ENCODE data around the gene FAM180B. TPM values are rescaled to one million over a fixed set of nuclear protein-coding genes. Genes with fewer than 3 reads are reported as not detected.
A peak's percentile ranks its signal among the peaks of the same experiment; 100 is the strongest.
"Not testable (repeated sequence)": the region's sequence is repeated elsewhere in the genome, so short reads cannot be mapped to it uniquely, and the experiment has no call there.

FAM180B gene
- total RNA-seq, 1 donor from 2014 or later: not detected

DNA sequence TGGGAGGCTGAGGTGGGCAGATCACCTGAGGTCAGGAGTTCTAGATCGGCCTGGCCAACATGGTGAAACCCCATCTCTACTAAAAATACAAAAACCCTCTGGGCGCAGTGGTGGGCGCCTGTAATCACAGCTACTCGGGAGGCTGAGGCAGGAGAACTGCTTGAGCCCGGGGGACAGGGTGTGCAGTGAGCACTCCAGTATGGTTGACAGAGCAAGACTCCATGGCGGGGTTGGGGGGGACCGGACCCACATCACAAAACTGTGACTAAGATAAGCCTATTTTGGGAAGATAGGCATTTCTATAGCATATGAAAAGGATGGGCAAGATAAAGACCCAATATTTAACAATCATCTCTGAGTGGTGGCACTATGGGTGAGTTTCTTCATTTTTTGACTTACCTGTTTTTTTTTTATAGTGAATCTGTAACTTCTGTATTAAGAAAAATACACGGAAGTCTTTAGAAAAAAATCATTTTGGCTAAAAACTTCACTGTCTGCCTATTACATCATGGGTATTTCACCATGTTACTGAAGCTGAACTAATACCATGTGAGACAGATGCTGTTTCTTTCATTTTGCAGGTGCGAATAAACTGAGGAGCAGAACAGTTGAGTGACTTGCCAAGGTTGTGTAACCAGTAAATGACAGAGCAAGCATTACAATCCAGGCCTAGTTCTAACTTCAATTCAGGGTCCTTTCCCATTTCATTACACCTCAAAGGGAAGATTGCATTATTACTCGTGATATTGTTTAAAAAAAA is 36.0 kb upstream of the FAM180B start:
- peak; percentile 59 for DNase-seq (ENCODE audit: low read depth)
- TF ChIP-seq, protein P1, sequence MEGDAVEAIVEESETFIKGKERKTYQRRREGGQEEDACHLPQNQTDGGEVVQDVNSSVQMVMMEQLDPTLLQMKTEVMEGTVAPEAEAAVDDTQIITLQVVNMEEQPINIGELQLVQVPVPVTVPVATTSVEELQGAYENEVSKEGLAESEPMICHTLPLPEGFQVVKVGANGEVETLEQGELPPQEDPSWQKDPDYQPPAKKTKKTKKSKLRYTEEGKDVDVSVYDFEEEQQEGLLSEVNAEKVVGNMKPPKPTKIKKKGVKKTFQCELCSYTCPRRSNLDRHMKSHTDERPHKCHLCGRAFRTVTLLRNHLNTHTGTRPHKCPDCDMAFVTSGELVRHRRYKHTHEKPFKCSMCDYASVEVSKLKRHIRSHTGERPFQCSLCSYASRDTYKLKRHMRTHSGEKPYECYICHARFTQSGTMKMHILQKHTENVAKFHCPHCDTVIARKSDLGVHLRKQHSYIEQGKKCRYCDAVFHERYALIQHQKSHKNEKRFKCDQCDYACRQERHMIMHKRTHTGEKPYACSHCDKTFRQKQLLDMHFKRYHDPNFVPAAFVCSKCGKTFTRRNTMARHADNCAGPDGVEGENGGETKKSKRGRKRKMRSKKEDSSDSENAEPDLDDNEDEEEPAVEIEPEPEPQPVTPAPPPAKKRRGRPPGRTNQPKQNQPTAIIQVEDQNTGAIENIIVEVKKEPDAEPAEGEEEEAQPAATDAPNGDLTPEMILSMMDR (conservative IDR thresholded peaks at IDR 0.05; ENCODE audit: low read depth, low read length): no peak
- H3K4me3 ChIP-seq (ENCODE audit: low read depth, low read length): no peak overlapping the region

DNA sequence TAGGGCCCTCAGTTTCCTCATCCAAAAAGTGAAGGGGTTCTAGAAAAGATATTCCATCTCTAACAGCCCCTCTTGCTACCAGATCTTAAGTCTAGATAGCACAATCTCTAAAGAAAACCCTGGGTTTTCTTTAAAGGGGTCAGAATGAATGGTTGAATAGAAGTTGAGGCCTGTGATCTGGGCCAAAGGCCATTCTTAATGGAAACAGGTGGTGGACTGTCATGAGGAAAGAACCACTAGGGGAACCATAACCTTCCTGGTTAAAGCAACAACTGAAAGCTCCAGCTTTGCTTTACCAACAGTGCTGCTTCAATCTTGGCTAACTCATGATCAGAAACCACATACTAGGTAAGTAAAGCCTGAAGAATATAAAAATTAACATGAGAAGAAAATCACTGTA is 35.4 kb upstream of the FAM180B start:
- TF ChIP-seq, protein P1 (conservative IDR thresholded peaks at IDR 0.05; ENCODE audit: low read depth, low read length): peak; percentile 56
- no peak for DNase-seq (ENCODE audit: low read depth)
- H3K4me3 ChIP-seq (ENCODE audit: low read depth, low read length): peak overlapping the region; percentile 79

DNA sequence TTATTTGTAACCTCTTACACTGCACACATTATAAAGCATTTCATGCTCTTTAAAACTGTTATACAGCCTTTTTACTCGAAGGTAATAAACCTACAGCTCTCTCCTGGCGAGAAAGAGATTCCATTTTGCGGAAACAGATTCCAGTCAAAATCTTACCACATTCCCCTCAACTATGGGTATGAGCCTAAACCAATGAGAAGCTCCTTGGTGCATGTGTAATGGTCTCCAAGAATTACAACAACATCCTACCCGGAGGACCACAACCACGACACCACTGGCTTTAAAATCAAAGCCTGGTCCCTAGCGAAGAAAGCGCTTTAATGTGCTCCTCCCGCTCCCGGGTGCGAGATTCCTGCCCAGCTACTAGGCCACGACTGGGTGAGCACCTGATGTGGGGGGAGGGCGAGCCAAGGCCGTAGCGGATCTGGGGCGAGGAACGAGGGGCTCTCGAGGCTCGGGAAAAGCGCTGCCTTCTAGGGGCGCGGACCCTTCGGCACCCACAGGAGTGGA is 34.4 kb upstream of the FAM180B start:
- H3K4me3 ChIP-seq (ENCODE audit: low read depth, low read length): peak overlapping the region; percentile 79
- DNase-seq (ENCODE audit: low read depth): no peak

DNA sequence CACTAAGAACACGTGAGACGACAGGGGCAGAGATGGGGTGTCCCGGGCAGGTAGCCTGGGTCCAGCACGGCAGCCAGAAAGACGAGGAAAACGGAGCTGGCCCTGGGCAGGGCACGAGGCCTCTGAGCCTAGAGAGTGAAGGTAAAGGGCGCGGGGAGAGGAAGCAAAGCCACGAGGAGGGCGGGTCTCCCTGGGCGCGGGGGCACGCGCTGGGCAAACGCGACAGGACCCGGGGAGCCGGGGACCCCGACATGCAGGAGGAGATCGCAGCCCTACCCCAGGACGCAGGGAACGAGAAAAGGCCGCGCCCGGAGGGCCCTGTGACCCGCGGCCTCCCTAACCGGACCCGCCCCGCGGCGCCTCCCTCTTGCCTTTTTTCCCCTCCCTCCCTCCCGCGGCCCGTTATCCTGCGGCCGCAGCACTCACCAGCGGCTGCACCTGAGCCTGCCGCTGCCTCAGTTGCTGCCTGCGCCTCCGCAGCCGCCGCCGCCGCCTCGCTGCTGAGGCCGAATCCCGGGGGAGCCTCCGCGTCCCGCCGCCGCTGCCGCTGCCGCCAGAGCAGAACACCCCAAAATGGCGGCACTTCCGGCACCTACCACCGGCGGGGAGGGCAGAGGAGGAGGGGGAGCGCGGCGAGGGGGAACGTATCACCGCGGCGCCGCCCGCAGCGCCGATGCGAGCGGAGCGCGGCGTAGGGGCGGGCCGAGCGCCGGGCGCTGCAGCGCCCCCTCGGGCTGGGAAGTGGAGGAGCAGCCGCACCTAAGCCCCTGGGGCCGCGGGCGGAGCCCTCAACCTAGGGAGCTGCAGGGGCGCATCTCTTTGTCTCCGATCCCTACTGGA is 33.7 kb upstream of the FAM180B start, which contains the start of gene CELF1:
Gene CELF1 (minus strand): TSS at position 567 of the 840 bp plus-strand sequence. CDS start 53,609 bp downstream, outside the sequence.
- no peak for DNase-seq (ENCODE audit: low read depth)
- TF ChIP-seq, protein P1 (conservative IDR thresholded peaks at IDR 0.05; ENCODE audit: low read depth, low read length): peak; percentile 64
- peak within 1 kb of the TSS; percentile 79 for H3K4me3 ChIP-seq (ENCODE audit: low read depth, low read length)

More for the DNA sequence above, 34.4 kb upstream of the FAM180B start:
- TF ChIP-seq, protein P1 (conservative IDR thresholded peaks at IDR 0.05; ENCODE audit: low read depth, low read length): no peak

DNA sequence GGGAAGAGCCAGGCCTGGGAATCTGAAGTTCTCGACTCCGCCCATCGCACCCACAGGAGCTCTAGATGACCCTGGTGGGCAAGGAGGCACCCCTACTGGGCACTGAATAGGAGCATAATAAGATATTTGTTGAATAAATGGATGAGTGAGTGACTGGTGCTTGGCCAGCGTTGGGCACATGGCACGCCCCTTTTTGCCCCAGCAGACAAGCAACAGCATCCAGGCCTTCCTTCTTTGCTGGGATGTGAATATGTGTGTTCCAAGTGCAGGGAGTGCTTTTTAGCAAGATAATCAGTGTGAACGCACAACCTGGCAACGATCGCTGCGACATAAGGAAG is 33.1 kb upstream of the FAM180B start:
- DNase-seq (ENCODE audit: low read depth): no peak
- TF ChIP-seq, protein P1 (conservative IDR thresholded peaks at IDR 0.05; ENCODE audit: low read depth, low read length): no peak

DNA sequence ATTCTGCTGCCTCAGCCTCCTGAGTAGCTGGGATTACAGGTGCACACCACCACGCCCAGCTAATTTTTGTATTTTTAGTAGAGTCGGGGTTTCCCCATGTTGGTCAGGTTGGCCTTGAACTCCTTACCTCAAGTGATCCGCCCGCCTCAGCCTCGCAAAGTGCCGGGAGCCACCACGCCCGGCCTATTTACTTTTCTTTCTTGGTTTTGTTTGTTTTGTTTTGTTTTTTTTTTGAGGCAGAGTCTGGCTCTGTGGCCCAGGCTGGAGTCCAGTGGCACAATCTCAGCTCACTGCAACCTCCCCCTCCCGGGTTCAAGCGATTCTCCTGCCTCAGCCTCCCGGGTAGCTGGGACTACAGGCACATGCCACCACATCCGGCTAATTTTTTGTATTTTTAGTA is 29.5 kb upstream of the FAM180B start:
- DNase-seq (ENCODE audit: low read depth); H3K4me3 ChIP-seq (ENCODE audit: low read depth, low read length): not testable (repeated sequence)

More for the DNA sequence above, 33.1 kb upstream of the FAM180B start:
- peak overlapping the region; percentile 79 for H3K4me3 ChIP-seq (ENCODE audit: low read depth, low read length)

DNA sequence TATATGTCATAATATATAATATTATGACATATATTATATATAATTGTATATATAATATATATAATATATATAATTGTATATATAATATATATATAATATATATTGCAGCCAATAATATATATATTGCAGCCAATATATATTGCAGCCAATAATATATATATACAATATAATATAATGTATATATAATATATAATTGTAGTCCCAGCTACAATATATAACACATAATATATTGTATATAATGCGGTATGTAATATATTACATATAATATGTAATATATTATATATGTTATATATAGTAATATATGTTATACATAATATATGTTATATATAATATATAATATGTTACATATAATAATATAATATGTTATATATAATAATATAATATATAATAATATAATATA is 27.8 kb upstream of the FAM180B start:
- no peak for DNase-seq (ENCODE audit: low read depth)
- TF ChIP-seq, protein P1 (conservative IDR thresholded peaks at IDR 0.05; ENCODE audit: low read depth, low read length): no peak
- no peak overlapping the region for H3K4me3 ChIP-seq (ENCODE audit: low read depth, low read length)

Data from epithelial cell of proximal tubule (primary cell).